HepG2 (cell line): ENCODE measurements around the gene RNF135. TPM values are rescaled to one million over a fixed set of nuclear protein-coding genes. Genes with fewer than 3 reads are reported as not detected.

Experiments used
- ATAC-seq: fragments of 200-7000 bp; cut with Tn5 transposase; 3 replicates; pipeline ENCODE4 v1.9.1; 2020; ENCODE audit warnings: mild to moderate bottlenecking, moderate library complexity
- BruUV-seq: library from RNA; stranded (reverse); fragments of 400-500 nt; replicated peaks from 2 replicates; lab custom pipeline; 2021; lab: Mats Ljungman, UMichigan
- CTCF ChIA-PET: fragments of 300-600 bp; formaldehyde crosslinking; extraction: SDS; loops from one replicate; lab custom pipeline; 2021; ENCODE audit warnings: low total read pairs, inconsistent platforms, low intra/inter-chr PET ratio; lab: Yijun Ruan, JAX
- POLR2A ChIA-PET: fragments of 350-600 bp; sonication (Branson Sonifier 250); formaldehyde crosslinking; loops from one replicate; lab custom pipeline; 2020; ENCODE audit warnings: antibody characterized with exemption, inconsistent platforms; lab: Yijun Ruan, JAX
- DNase-seq: peaks from one replicate; pipeline ENCODE4 v3.0.0-alpha.2; 2015; ENCODE audit warnings: low spot score
- FAIRE-seq: peaks from 3 replicates; lab custom pipeline; 2011; peaks lifted over from hg19 to GRCh38; lab: Jason Lieb, UNC
- H2AFZ ChIP-seq: one replicate; pipeline ENCODE4 v1.6.1; 2011; ENCODE audit warnings: low read length, inconsistent platforms
- H3K27ac ChIP-seq: fragments of 300-600 bp; 3 replicates; pipeline ENCODE4 v1.8.0; 2011; ENCODE audit warnings: mixed run types, mild to moderate bottlenecking, mixed read lengths, low read length, inconsistent platforms; ENCODE audit not compliant: insufficient read depth; ENCODE audit errors: extremely low read length
- H3K27me3 ChIP-seq, 2 experiments: fragments of 200-600 bp in 1 of 2; 2 replicates in 1 of 2; 3 replicates in 1 of 2; pipeline versions ENCODE4 v1.6.0 to v1.8.0; 2011; ENCODE audit warnings: low read length in 2 of 2, mild to moderate bottlenecking in 2 of 2, moderate library complexity in 2 of 2, inconsistent platforms in 1 of 2; ENCODE audit not compliant: insufficient read depth in 2 of 2, control insufficient read depth in 1 of 2
- H3K36me3 ChIP-seq, 2 experiments: fragments of 200-600 bp in 1 of 2; replicated peaks in 1 of 2; 2 replicates in 1 of 2; 3 replicates in 1 of 2; pipeline versions ENCODE4 v1.5.1 to v1.8.0; 2011; ENCODE audit warnings: low read length in 2 of 2, inconsistent platforms in 1 of 2; ENCODE audit not compliant: insufficient read depth in 2 of 2, control insufficient read depth in 1 of 2
- H3K4me1 ChIP-seq: 2 replicates; pipeline ENCODE4 v1.5.1; 2012; ENCODE audit warnings: low read length, inconsistent platforms; ENCODE audit not compliant: insufficient read depth
- H3K4me2 ChIP-seq: 2 replicates; pipeline ENCODE4 v1.6.0; 2011; ENCODE audit warnings: low read depth, low read length, inconsistent platforms
- H3K4me3 ChIP-seq, 3 experiments: fragments of 200-600 bp in 1 of 3; sonication (generic), shearing (Covaris generic) in 1 of 3; replicated peaks in 1 of 3; 2 replicates each; pipeline ENCODE4 v1.5.1; 2011 to 2016; ENCODE audit warnings: low read length in 3 of 3, inconsistent platforms in 2 of 3, low read depth in 2 of 3, mild to moderate bottlenecking in 2 of 3, control low read depth in 1 of 3, mixed read lengths in 1 of 3; ENCODE audit not compliant: insufficient read depth in 1 of 3
- H3K79me2 ChIP-seq: one replicate; pipeline ENCODE4 v1.6.1; 2011; ENCODE audit warnings: low read length, inconsistent platforms; ENCODE audit not compliant: insufficient read depth
- H3K9ac ChIP-seq: 2 replicates; pipeline ENCODE4 v1.6.0; 2011; ENCODE audit warnings: mild to moderate bottlenecking, low read depth, low read length, inconsistent platforms; ENCODE audit not compliant: insufficient read depth
- H3K9me3 ChIP-seq: 2 replicates; pipeline ENCODE4 v1.5.1; 2012; ENCODE audit warnings: mild to moderate bottlenecking, low read length
- H4K20me1 ChIP-seq: 2 replicates; pipeline ENCODE4 v1.6.0; 2011; ENCODE audit warnings: inconsistent platforms, mild to moderate bottlenecking, low read length, moderate library complexity; ENCODE audit not compliant: insufficient read depth
- ATM ChIP-seq: fragments of 450-650 bp; IDR thresholded peaks from 2 replicates; pipeline ENCODE4 v1.7.1; 2017; ENCODE audit warnings: mild to moderate bottlenecking, borderline replicate concordance
- BORCS8-MEF2B ChIP-seq: sonication (generic); formaldehyde crosslinking; IDR thresholded peaks from 2 replicates; pipeline ENCODE4 v1.8.0; 2022; ENCODE audit warnings: mild to moderate bottlenecking, missing genetic modification reagents
- PAX8 ChIP-seq: sonication (generic); formaldehyde crosslinking; IDR thresholded peaks from 2 replicates; pipeline ENCODE4 v1.8.0; 2022; ENCODE audit warnings: mild to moderate bottlenecking, missing genetic modification reagents, borderline replicate concordance
- TEAD3 ChIP-seq: optimal IDR thresholded peaks from 2 replicates; pipeline ENCODE3; 2016; ENCODE audit warnings: borderline replicate concordance
- ZNF263 ChIP-seq: sonication (generic); formaldehyde crosslinking; IDR thresholded peaks from 2 replicates; pipeline ENCODE4 v1.4.0; 2020; ENCODE audit warnings: missing genetic modification reagents
- ZNF572 ChIP-seq: sonication (generic); formaldehyde crosslinking; IDR thresholded peaks from 2 replicates; pipeline ENCODE4 v1.5.1; 2020; ENCODE audit warnings: mild to moderate bottlenecking, missing genetic modification reagents
- WGBS: methylation state at CpG from one replicate; pipeline ENCODE4 v1.1.6; 2017; ENCODE audit warnings: low lambda C conversion rate; 5-methylcytosine and 5-hydroxymethylcytosine counted together
- in situ Hi-C: cut with HindIII; loops from 2 replicates; pipeline ENCODE4 v1.10.0; 2017; ENCODE audit warnings: low pct_unique_long_range_greater_than_20kb; ENCODE audit not compliant: extremely low pct_ligation_motif_present
- intact Hi-C: fragments of 100-400 bp; cut with micrococcal nuclease; formaldehyde crosslinking; loops from one replicate; pipeline ENCODE4 v1.10.0; 2022; ENCODE audit not compliant: unreplicated experiment
- polyA plus RNA-seq, 8 experiments: library from polyadenylated mRNA; depleted of rRNA in 3 of 8; stranded (reverse) in 7 of 8; unstranded in 1 of 8; fragments of >200 nt; fragmentation: Illumina TruSeq in 4 of 8; extraction: Trizol in 4 of 8; gene quantifications; 2 replicates each; pipeline versions ENCODE4 v1.2.1 to v1.2.3, GENCODE V29; 2011 to 2016; ENCODE audit warnings: low read depth in 4 of 8, missing spikeins in 1 of 8, mixed read lengths in 1 of 8; ENCODE audit not compliant: insufficient read depth in 1 of 8
- total RNA-seq, 5 experiments: library from RNA; depleted of rRNA; stranded (reverse); fragments of >200 nt; fragmentation: Illumina TruSeq; extraction: Trizol; gene quantifications; 2 replicates each; pipeline ENCODE4 v1.2.3, GENCODE V29; 2016; ENCODE audit warnings: low read depth in 1 of 5
- TF ChIP-seq, protein P1 (sequence below): fragments of 450-650 bp; IDR thresholded peaks from 2 replicates; pipeline ENCODE4 v1.6.1; 2017; ENCODE audit warnings: mild to moderate bottlenecking

Gene RNF135
- total and polyA plus RNA-seq, 2 of the 13 experiments (the other 11 are each of a cell fraction or from before 2014, with no cell fraction given): not detected

DNA sequence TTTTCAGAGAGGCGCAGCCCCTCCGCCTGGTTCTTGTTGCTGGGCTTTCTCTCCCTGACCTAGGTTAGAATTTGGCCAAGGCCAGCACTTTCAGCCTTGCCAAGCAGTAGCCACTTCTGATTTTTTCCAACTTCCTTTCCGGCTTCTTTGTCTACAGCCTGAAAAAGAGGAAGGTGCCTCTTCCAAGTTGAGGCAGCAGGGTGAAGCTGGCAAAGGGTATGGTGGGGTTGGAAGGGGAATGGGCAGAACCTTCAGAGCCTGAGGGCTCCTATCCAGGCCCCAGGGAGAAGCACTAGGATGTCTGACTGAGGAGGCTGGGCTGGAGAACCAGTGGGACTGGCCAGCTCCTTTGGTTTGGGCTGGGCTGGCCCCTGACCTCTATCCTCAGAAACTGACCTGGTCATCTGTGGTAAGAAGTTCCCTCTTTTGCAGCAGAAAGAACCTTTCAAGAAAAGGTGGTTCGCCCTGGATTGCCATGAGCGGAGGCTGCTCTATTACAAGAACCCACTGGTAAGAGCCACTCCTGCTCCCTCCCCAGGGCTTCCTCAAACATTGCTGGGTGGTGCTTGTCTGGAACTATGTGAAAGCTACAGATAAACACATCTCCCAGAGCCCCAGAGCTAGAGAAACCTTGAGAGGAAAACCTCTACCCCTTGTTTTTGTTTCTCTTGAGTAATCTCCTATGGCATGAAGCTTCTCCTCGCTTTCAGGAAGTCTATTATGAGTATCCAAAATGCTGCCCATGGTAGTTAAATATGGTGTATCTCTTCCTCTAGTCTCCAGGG, 16.6 kb upstream of the RNF135 start (continued):
- TF ChIP-seq, protein P1, sequence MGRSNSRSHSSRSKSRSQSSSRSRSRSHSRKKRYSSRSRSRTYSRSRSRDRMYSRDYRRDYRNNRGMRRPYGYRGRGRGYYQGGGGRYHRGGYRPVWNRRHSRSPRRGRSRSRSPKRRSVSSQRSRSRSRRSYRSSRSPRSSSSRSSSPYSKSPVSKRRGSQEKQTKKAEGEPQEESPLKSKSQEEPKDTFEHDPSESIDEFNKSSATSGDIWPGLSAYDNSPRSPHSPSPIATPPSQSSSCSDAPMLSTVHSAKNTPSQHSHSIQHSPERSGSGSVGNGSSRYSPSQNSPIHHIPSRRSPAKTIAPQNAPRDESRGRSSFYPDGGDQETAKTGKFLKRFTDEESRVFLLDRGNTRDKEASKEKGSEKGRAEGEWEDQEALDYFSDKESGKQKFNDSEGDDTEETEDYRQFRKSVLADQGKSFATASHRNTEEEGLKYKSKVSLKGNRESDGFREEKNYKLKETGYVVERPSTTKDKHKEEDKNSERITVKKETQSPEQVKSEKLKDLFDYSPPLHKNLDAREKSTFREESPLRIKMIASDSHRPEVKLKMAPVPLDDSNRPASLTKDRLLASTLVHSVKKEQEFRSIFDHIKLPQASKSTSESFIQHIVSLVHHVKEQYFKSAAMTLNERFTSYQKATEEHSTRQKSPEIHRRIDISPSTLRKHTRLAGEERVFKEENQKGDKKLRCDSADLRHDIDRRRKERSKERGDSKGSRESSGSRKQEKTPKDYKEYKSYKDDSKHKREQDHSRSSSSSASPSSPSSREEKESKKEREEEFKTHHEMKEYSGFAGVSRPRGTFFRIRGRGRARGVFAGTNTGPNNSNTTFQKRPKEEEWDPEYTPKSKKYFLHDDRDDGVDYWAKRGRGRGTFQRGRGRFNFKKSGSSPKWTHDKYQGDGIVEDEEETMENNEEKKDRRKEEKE: no peak
- TF ChIP-seq PAX8 (CRISPR knock-in tag) (no peak), TEAD3 (no peak)
- TF ChIP-seq, all 625 proteins: peak for 0

DNA sequence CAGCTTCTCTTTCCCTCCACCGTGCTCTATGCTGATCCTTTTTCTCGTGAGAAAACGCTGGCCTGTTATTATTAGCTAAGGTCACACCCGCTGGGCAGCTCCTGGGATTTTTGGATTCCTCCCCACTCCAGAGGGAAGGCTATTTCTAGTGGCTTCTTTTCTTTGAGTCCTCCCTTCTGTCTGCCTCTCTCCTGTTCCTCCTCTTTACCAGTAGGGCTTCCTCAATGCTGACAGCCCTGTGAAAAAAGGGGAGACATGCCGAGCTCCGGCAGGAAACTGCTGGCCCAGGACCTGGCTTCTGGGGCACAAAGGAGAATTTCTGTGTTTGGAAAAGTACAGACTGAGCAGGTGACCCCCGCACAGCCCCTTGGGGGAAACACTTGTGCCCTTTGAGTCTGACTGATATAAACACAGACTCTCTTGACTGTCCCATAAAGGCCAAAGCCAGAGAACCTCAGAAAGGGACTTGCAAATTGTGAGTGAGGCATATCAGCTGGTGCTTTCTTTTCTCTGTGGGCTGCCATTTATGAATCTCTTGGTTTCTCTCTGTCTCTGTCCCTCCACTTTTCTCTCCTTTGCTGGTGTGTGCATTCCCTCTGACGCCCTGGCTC, 14.0 kb upstream of the RNF135 start:
- no peak overlapping the region for H3K27ac ChIP-seq
- H3K4me1 ChIP-seq: peaks cover 14% of the 10 kb centered on the region
- ATAC-seq: peak; percentile 62
- no peak overlapping the region for H2AFZ ChIP-seq
- WGBS: 42% methylated on average over 8 of the region's 8 CpGs
- DNase-seq: no peak
- no peaks in the 10 kb centered on the region for H4K20me1 ChIP-seq
- H3K27me3 ChIP-seq: no peaks in the 10 kb centered on the region; a peak in 1 of 5 replicates
- TF ChIP-seq ZNF263 (CRISPR knock-in tag) (peak; percentile 32; the same call in 1 of the 2 replicates), BORCS8-MEF2B (CRISPR knock-in tag) (no peak), ZNF572 (CRISPR knock-in tag) (no peak), ATM (no peak)
- intact Hi-C loops (no loop called here), in situ Hi-C loops (no loop called here)
- H3K79me2 ChIP-seq: no peaks in the 10 kb centered on the region
- no peaks in the 10 kb centered on the region for H3K9me3 ChIP-seq
- H3K36me3 ChIP-seq: no peaks in the 10 kb centered on the region
- FAIRE-seq: no peak
- BruUV-seq: no TSS peak
- peak overlapping the region; percentile 27; the same call in 1 of the 2 replicates for H3K4me2 ChIP-seq
- POLR2A ChIA-PET: no interaction called here
- H3K9ac ChIP-seq: no peak overlapping the region
- CTCF ChIA-PET: no interaction called here
- no peak overlapping the region for H3K4me3 ChIP-seq
